HepG2 (cell line): ENCODE data around the gene PPP2R5B. TPM values are rescaled to one million over a fixed set of nuclear protein-coding genes. Genes with fewer than 3 reads are reported as not detected.

Source experiments
- ARID4A ChIP-seq: sonication (generic); formaldehyde crosslinking; IDR thresholded peaks from 2 replicates; pipeline ENCODE4 v1.5.0; 2020; ENCODE audit warnings: mild to moderate bottlenecking, missing genetic modification reagents, borderline replicate concordance
- CCDC6 ChIP-seq: sonication (generic); formaldehyde crosslinking; IDR thresholded peaks from 2 replicates; pipeline ENCODE4 v1.8.1; 2022; ENCODE audit warnings: mild to moderate bottlenecking, missing genetic modification reagents, moderate library complexity
- FOXA3 ChIP-seq: IDR thresholded peaks from 2 replicates; pipeline ENCODE4 v1.6.1; 2016; ENCODE audit warnings: missing genetic modification reagents, missing compliant biosample characterization
- GTF2F1 ChIP-seq: fragments of 150-350 bp; IDR thresholded peaks from 2 replicates; pipeline ENCODE4 v1.6.1; 2014; ENCODE audit warnings: low read length
- HNF1A ChIP-seq, 2 experiments: sonication (generic) in 1 of 2; formaldehyde crosslinking in 1 of 2; IDR thresholded peaks; 2 replicates each; pipeline versions ENCODE4 v1.4.0 to v1.6.1; 2016 to 2020; ENCODE audit warnings: borderline replicate concordance in 1 of 2, low read depth in 1 of 2, mild to moderate bottlenecking in 1 of 2, missing genetic modification reagents in 1 of 2
- HNRNPUL1 ChIP-seq: fragments of 200-400 bp; formaldehyde crosslinking; IDR thresholded peaks from 2 replicates; pipeline ENCODE4 v1.6.1; 2017; ENCODE audit warnings: low read depth, mild to moderate bottlenecking, low read length, moderate library complexity
- NR0B2 ChIP-seq: sonication (generic); formaldehyde crosslinking; IDR thresholded peaks from 2 replicates; pipeline ENCODE4 v1.4.0; 2020; ENCODE audit warnings: mild to moderate bottlenecking, missing genetic modification reagents
- RFX5 ChIP-seq: IDR thresholded peaks from 2 replicates; pipeline ENCODE4 v1.6.1; 2011; ENCODE audit warnings: low read depth, low read length, improper control_type of control experiment
- SKI ChIP-seq: fragments of 450-650 bp; IDR thresholded peaks from one replicate; pipeline ENCODE4 v1.6.1; 2018; ENCODE audit warnings: mild to moderate bottlenecking; ENCODE audit not compliant: partially characterized antibody
- SRSF9 ChIP-seq: fragments of 200-400 bp; formaldehyde crosslinking; IDR thresholded peaks from 2 replicates; pipeline ENCODE4 v1.6.1; 2018; ENCODE audit warnings: borderline replicate concordance, mild to moderate bottlenecking, low read depth, low read length; ENCODE audit not compliant: insufficient read depth, poor library complexity, severe bottlenecking
- SSRP1 ChIP-seq: IDR thresholded peaks from 2 replicates; pipeline ENCODE4 v1.6.1; 2016; ENCODE audit warnings: control low read depth
- TBP ChIP-seq: sonication (generic); formaldehyde crosslinking; IDR thresholded peaks from 2 replicates; pipeline ENCODE4 v1.5.0; 2020; ENCODE audit warnings: missing genetic modification reagents
- ZEB1 ChIP-seq: IDR thresholded peaks from 2 replicates; pipeline ENCODE4 v1.6.1; 2012; ENCODE audit warnings: mild to moderate bottlenecking, low read depth, inconsistent platforms; ENCODE audit not compliant: insufficient replicate concordance
- ZKSCAN5 ChIP-seq: sonication (generic); formaldehyde crosslinking; IDR thresholded peaks from 2 replicates; pipeline ENCODE4 v1.5.1; 2020; ENCODE audit warnings: mild to moderate bottlenecking, missing genetic modification reagents
- ZKSCAN8 ChIP-seq: IDR thresholded peaks from 2 replicates; pipeline ENCODE4 v1.6.1; 2016; ENCODE audit warnings: borderline replicate concordance, missing genetic modification reagents, missing compliant biosample characterization
- ZNF260 ChIP-seq: sonication (generic); formaldehyde crosslinking; IDR thresholded peaks from 2 replicates; pipeline ENCODE4 v1.4.0; 2020; ENCODE audit warnings: missing genetic modification reagents, low read depth, mild to moderate bottlenecking, borderline replicate concordance
- ZNF354B ChIP-seq: sonication (generic); formaldehyde crosslinking; IDR thresholded peaks from 2 replicates; pipeline ENCODE4 v1.8.0; 2022; ENCODE audit warnings: mild to moderate bottlenecking, missing genetic modification reagents
- ZNF629 ChIP-seq: sonication (generic); formaldehyde crosslinking; conservative IDR thresholded peaks from 2 replicates; pipeline ENCODE4 v1.5.0; 2020; ENCODE audit warnings: missing genetic modification reagents
- ZSCAN22 ChIP-seq: sonication (generic); formaldehyde crosslinking; IDR thresholded peaks from 2 replicates; pipeline ENCODE4 v1.4.0; 2020; ENCODE audit warnings: mild to moderate bottlenecking, missing genetic modification reagents
- polyA plus RNA-seq, 8 experiments: library from polyadenylated mRNA; depleted of rRNA in 3 of 8; stranded (reverse) in 7 of 8; unstranded in 1 of 8; fragments of >200 nt; fragmentation: Illumina TruSeq in 4 of 8; extraction: Trizol in 4 of 8; gene quantifications; 2 replicates each; pipeline versions ENCODE4 v1.2.1 to v1.2.3, GENCODE V29; 2011 to 2016; ENCODE audit warnings: low read depth in 4 of 8, missing spikeins in 1 of 8, mixed read lengths in 1 of 8; ENCODE audit not compliant: insufficient read depth in 1 of 8
- total RNA-seq, 5 experiments: library from RNA; depleted of rRNA; stranded (reverse); fragments of >200 nt; fragmentation: Illumina TruSeq; extraction: Trizol; gene quantifications; 2 replicates each; pipeline ENCODE4 v1.2.3, GENCODE V29; 2016; ENCODE audit warnings: low read depth in 1 of 5

Gene PPP2R5B
- total and polyA plus RNA-seq, 2 of the 13 experiments (the other 11 are each of a cell fraction or from before 2014, with no cell fraction given), result 2.3 to 8.3 TPM

GRCh38 chr11:64885367-64886286 lies 38.9 kb upstream of the PPP2R5B start (continued):
- TF ChIP-seq ARID4A (CRISPR knock-in tag), result peak; percentile 34; the same call in 1 of the 2 replicates
- no peak for TF ChIP-seq ZSCAN22
- no peak for TF ChIP-seq CCDC6
- TF ChIP-seq HNF1A (IDR thresholded peaks at IDR 0.05; ENCODE audit: low read depth), result no peak
- no peak for TF ChIP-seq HNF1A (CRISPR knock-in tag; IDR thresholded peaks at IDR 0.05; ENCODE audit: borderline replicate concordance)
- no peak for TF ChIP-seq GTF2F1
- no peak for TF ChIP-seq SRSF9
- no peak for TF ChIP-seq SSRP1 (CRISPR knock-in tag)
- TF ChIP-seq ZEB1, result no peak
- TF ChIP-seq ZNF260 (CRISPR knock-in tag), result no peak
- TF ChIP-seq HNRNPUL1, result no peak
- TF ChIP-seq RFX5, result no peak
- TF ChIP-seq ZKSCAN5 (CRISPR knock-in tag), result no peak
- no peak for TF ChIP-seq NR0B2
- TF ChIP-seq SKI, result peak; percentile 88
- TF ChIP-seq ZNF354B, result no peak
- TF ChIP-seq ZKSCAN8 (CRISPR knock-in tag), result no peak
- TF ChIP-seq ZNF629 (CRISPR knock-in tag), result no peak
- peak; percentile 70 for TF ChIP-seq FOXA3 (CRISPR knock-in tag)
- no peak for TF ChIP-seq TBP (CRISPR knock-in tag)
